ENCODE measurements around the gene TBC1D3K.
"Not testable (repeated sequence)": the region's sequence is repeated elsewhere in the genome, so short reads cannot be mapped to it uniquely, and the experiment has no call there.

Gene TBC1D3K

DNA sequence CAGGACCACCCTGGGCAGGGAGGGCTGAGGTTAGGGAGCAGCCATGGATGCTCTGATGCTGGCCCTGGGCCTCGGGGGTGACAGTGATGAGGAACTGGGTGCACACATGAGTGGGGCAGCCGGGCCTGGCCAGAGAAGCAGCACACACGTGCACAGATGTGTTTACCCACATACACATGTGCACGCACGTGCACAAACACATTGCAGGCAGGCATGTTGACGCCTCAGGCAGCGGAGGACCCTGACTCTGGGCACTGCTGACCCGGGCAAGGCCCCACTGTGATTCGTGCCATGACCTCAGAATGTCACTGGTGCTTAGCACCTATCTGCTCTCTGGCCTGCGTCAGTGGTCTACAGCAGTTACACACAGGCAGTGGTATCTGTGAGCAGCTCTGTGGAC, at the start of gene TBC1D3K:
TBC1D3K (plus strand) TSS at position 301 of the 400 bp plus-strand sequence. CDS start 1,585 bp downstream, outside the sequence.
- DNase-seq = not testable (repeated sequence)

GRCh38 chr17:37884516-37884915, 39.7 kb upstream of the TBC1D3K start:
- no peak for DNase-seq

DNA sequence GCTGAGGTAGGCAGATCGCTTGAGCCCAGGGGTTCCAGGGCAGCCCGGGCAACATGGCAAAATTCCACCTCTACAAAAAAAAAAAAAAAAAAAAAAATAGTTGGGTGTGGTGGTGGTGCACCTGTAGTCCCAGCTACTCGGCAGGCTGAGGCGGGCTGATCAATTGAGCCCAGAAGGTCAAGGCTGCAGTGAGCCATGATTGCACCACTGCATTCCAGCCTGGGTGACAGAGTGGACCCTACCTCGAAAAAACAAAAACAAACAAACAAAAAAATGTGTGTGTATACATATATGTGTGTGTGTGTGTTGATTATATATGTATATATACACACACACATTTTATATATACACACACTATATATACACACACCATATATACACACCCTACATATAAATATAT, 39.1 kb upstream of the TBC1D3K start:
- DNase-seq = no peak

- DNase-seq = no peak
Measured at GRCh38 chr17:37888881-37889280, 35.3 kb upstream of the TBC1D3K start.

GRCh38 chr17:37896961-37897360, 27.3 kb upstream of the TBC1D3K start:
- DNase-seq = not testable (repeated sequence)

Measured in SHP77 (cell line).